PC-3 (cell line): ENCODE data around the gene F13A1. TPM values are rescaled to one million over a fixed set of nuclear protein-coding genes. Genes with fewer than 3 reads are reported as not detected.
"Not testable (repeated sequence)": the region's sequence is repeated elsewhere in the genome, so short reads cannot be mapped to it uniquely, and the experiment has no call there.

ENCODE experiments used
- ATAC-seq: fragments of 200-7000 bp; cut with Tn5 transposase; 2 replicates; pipeline ENCODE4 v1.9.1; 2020; ENCODE audit warnings: mild to moderate bottlenecking, moderate library complexity
- BruUV-seq: library from RNA; stranded (reverse); fragments of 400-500 nt; replicated peaks from 2 replicates; lab custom pipeline; 2021; lab: Mats Ljungman, UMichigan
- CTCF ChIA-PET: fragments of 300-600 bp; sonication (Branson Sonifier 250); formaldehyde crosslinking; loops from one replicate; lab custom pipeline; 2022; ENCODE audit warnings: antibody characterized with exemption; lab: Charles Lee
- POLR2A ChIA-PET: fragments of 300-600 bp; sonication (Branson Sonifier 250); formaldehyde crosslinking; loops from one replicate; lab custom pipeline; 2022; ENCODE audit warnings: antibody characterized with exemption; ENCODE audit not compliant: unreplicated experiment; lab: Charles Lee
- DNase-seq: peaks from one replicate; pipeline ENCODE4 v3.0.0-alpha.2; 2015
- H2AFZ ChIP-seq: fragments of 300-600 bp; sonication (generic); 2 replicates; pipeline ENCODE4 v1.6.0; 2016; ENCODE audit warnings: antibody characterized with exemption, low read length
- H3F3A ChIP-seq: fragments of 300-600 bp; sonication (generic); one replicate; pipeline ENCODE4 v1.6.0; 2017; ENCODE audit warnings: antibody characterized with exemption, low read length, control low read depth, mild to moderate bottlenecking; ENCODE audit not compliant: unreplicated experiment
- H3K27ac ChIP-seq: fragments of 300-600 bp; sonication (generic); 2 replicates; pipeline ENCODE4 v1.5.1; 2016; ENCODE audit warnings: mild to moderate bottlenecking, low read length
- H3K27me3 ChIP-seq: fragments of 300-600 bp; sonication (generic); 2 replicates; pipeline ENCODE4 v1.6.1; 2016; ENCODE audit warnings: low read length, mixed read lengths
- H3K36me3 ChIP-seq: fragments of 300-600 bp; sonication (generic); 2 replicates; pipeline ENCODE4 v1.6.1; 2016; ENCODE audit warnings: low read depth, mixed run types, low read length, mixed read lengths
- H3K4me1 ChIP-seq: fragments of 300-600 bp; sonication (generic); 2 replicates; pipeline ENCODE4 v1.5.1; 2016; ENCODE audit warnings: low read length; ENCODE audit not compliant: insufficient read depth
- H3K4me2 ChIP-seq: fragments of 300-600 bp; sonication (generic); 2 replicates; pipeline ENCODE4 v1.6.0; 2016; ENCODE audit warnings: low read length
- H3K4me3 ChIP-seq: fragments of 300-600 bp; sonication (generic); 2 replicates; pipeline ENCODE4 v1.5.1; 2016; ENCODE audit warnings: mild to moderate bottlenecking, low read length, mixed read lengths
- H3K79me2 ChIP-seq: fragments of 300-600 bp; sonication (generic); 2 replicates; pipeline ENCODE4 v1.6.1; 2017; ENCODE audit warnings: low read length, mixed read lengths
- H3K9ac ChIP-seq: fragments of 300-600 bp; sonication (generic); 2 replicates; pipeline ENCODE4 v1.6.0; 2016; ENCODE audit warnings: mild to moderate bottlenecking, low read length
- H3K9me2 ChIP-seq: fragments of 300-600 bp; sonication (generic); replicated peaks from 2 replicates; pipeline ENCODE4 v1.6.1; 2016; ENCODE audit warnings: mixed run types, low read length, mixed read lengths
- H3K9me3 ChIP-seq: fragments of 300-600 bp; sonication (generic); 2 replicates; pipeline ENCODE4 v1.6.1; 2016; ENCODE audit warnings: low read length, mixed read lengths
- H4K20me1 ChIP-seq: fragments of 300-600 bp; sonication (generic); 2 replicates; pipeline ENCODE4 v1.6.1; 2016; ENCODE audit warnings: low read length, mixed read lengths
- EZH2 ChIP-seq: fragments of 300-600 bp; sonication (generic); IDR thresholded peaks from one replicate; pipeline ENCODE4 v1.6.1; 2017; ENCODE audit warnings: antibody characterized with exemption, mild to moderate bottlenecking, low read length; ENCODE audit not compliant: unreplicated experiment
- EZH2phosphoT487 ChIP-seq: fragments of 300-600 bp; sonication (generic); IDR thresholded peaks from 2 replicates; pipeline ENCODE4 v1.6.1; 2018; ENCODE audit warnings: mild to moderate bottlenecking, antibody characterized with exemption, low read length, borderline replicate concordance
- intact Hi-C: fragments of 100-400 bp; cut with micrococcal nuclease; formaldehyde crosslinking; loops from 2 replicates; pipeline ENCODE4 v1.9.0; 2023
- total RNA-seq: library from RNA; depleted of rRNA; stranded (reverse); fragments of >200 nt; gene quantifications from 2 replicates; pipeline ENCODE4 v1.2.3, GENCODE V29; 2014
- TF ChIP-seq, protein P1 (sequence below): fragments of 300-600 bp; sonication (generic); conservative IDR thresholded peaks from 2 replicates; pipeline ENCODE4 v1.5.1; 2017; ENCODE audit warnings: antibody characterized with exemption, low read depth, mild to moderate bottlenecking, low read length

F13A1 gene
- total RNA-seq, 1 experiment from 2014 or later = not detected

DNA sequence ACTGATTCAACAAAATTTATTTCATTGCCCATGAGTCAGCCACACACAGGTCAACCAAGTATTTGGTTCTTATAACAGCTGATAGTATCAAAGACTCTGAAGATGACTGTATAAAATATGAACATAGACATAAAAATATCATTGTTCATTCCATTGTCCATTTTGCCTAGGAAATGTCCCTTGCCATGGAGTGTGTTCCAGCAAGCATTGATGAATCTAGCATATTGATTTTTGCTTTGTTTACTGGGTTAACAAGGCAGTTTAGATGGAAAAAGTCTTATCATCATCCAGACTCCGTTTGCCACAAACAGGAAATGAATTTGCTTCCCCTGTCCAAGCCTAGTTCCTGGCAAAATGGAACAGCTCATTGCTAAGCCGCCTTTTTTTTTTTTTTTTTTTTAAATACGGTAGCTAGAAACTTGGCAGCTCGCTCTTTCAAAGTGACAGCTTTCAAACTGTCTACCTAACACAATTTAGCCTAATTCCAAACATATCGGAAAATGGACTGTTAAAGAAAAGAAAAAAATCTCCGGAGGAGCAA is 7.5 kb downstream of the F13A1 start:
- no peak overlapping the region for H3K27ac ChIP-seq
- no peak overlapping the region for H3K9ac ChIP-seq
- H3K4me1 ChIP-seq = no peaks in the 10 kb centered on the region
- no peak overlapping the region for H3K4me3 ChIP-seq
- peaks cover 12% of the 10 kb centered on the region for H3K27me3 ChIP-seq
- DNase-seq (no peak), ATAC-seq (no peak)
- no peaks in the 10 kb centered on the region for H3F3A ChIP-seq
- ChIA-PET CTCF (no interaction called here), POLR2A (no interaction called here)
- no peaks in the 10 kb centered on the region for H3K9me3 ChIP-seq
- no TSS peak for BruUV-seq
- TF ChIP-seq EZH2 (no peak), EZH2phosphoT487 (no peak)
- TF ChIP-seq, protein P1, sequence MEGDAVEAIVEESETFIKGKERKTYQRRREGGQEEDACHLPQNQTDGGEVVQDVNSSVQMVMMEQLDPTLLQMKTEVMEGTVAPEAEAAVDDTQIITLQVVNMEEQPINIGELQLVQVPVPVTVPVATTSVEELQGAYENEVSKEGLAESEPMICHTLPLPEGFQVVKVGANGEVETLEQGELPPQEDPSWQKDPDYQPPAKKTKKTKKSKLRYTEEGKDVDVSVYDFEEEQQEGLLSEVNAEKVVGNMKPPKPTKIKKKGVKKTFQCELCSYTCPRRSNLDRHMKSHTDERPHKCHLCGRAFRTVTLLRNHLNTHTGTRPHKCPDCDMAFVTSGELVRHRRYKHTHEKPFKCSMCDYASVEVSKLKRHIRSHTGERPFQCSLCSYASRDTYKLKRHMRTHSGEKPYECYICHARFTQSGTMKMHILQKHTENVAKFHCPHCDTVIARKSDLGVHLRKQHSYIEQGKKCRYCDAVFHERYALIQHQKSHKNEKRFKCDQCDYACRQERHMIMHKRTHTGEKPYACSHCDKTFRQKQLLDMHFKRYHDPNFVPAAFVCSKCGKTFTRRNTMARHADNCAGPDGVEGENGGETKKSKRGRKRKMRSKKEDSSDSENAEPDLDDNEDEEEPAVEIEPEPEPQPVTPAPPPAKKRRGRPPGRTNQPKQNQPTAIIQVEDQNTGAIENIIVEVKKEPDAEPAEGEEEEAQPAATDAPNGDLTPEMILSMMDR = no peak
- no peak overlapping the region for H2AFZ ChIP-seq
- H3K4me2 ChIP-seq = no peak overlapping the region
- H3K36me3 ChIP-seq = no peaks in the 10 kb centered on the region
- no peaks in the 10 kb centered on the region for H3K9me2 ChIP-seq
- no peaks in the 10 kb centered on the region for H4K20me1 ChIP-seq
- H3K79me2 ChIP-seq = no peaks in the 10 kb centered on the region
- intact Hi-C loops = no loop called here

DNA sequence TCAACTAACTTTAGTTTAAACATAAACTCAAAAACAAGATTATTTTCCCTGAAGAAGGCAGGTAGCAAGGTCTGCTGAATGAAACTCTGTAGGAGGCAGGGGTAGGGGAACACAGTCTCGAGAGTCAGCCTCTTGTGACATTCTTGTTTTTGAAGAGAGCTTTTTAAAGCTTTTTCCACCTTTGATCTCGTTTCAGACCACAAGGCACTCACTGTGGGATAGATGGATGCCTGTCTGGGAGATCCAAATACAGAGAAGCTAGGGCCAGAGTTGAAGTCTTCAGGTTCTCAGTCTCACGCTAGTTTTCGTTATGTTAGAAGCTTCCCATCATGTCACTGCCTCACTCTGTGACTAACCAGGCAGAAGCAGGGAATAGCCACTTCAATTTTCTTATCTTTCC is 14.9 kb downstream of the F13A1 start:
- Histone ChIP-seq H3K9me3 (no peaks in the 10 kb centered on the region), H3K9ac (no peak overlapping the region), H3K27ac (no peak overlapping the region), H4K20me1 (no peaks in the 10 kb centered on the region), H3K79me2 (no peaks in the 10 kb centered on the region), H3K36me3 (no peaks in the 10 kb centered on the region), H3K4me3 (no peak overlapping the region), H3K4me1 (no peaks in the 10 kb centered on the region), H3K4me2 (no peak overlapping the region), H3K27me3 (peaks cover 35% of the 10 kb centered on the region; the same call in 1 of the 2 replicates), H3K9me2 (no peaks in the 10 kb centered on the region), H2AFZ (no peak overlapping the region), H3F3A (no peaks in the 10 kb centered on the region)
- no peak for DNase-seq
- ATAC-seq = no peak
- no peak for TF ChIP-seq EZH2
- TF ChIP-seq, protein P1 = no peak
- no peak for TF ChIP-seq EZH2phosphoT487
- BruUV-seq = no TSS peak
- ChIA-PET CTCF (no interaction called here), POLR2A (no interaction called here)
- intact Hi-C loops = no loop called here

DNA sequence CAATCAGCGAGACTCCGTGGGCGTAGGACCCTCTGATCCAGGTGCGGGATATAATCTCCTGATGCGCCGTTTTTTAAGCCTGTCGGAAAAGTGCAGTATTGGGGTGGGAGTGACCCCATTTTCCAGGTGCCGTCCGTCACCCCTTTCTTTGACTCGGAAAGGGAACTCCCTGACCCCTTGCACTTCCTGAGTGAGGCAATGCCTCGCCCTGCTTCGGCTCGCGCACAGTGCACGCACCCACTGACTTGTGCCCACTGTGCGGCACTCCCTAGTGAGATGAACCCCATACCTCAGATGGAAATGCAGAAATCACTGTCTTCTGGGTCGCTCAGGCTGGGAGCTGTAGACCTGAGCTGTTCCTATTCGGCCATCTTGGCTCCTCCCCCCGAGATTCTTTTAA is 20.1 kb downstream of the F13A1 start:
- H2AFZ ChIP-seq, H3K9ac ChIP-seq, H3K4me3 ChIP-seq, H4K20me1 ChIP-seq, H3K36me3 ChIP-seq, H3K4me2 ChIP-seq, H3K4me1 ChIP-seq, H3K9me2 ChIP-seq, H3K79me2 ChIP-seq, POLR2A ChIA-PET, H3F3A ChIP-seq, ATAC-seq, H3K27ac ChIP-seq, intact Hi-C loops, H3K9me3 ChIP-seq, DNase-seq, CTCF ChIA-PET, BruUV-seq: not testable (repeated sequence)
- H3K27me3 ChIP-seq = 0 out of 2 replicates have a peak, but pooled peaks cover 11% of the 10 kb centered on the region
